Neural progenitor cell (in vitro differentiated cells): ENCODE data around the gene INTS1. TPM values are rescaled to one million over a fixed set of nuclear protein-coding genes. Genes with fewer than 3 reads are reported as not detected.

Experiments used
- DNase-seq: peaks from one replicate; pipeline ENCODE4 v3.0.0-alpha.2; 2016; ENCODE audit warnings: low spot score
- H2AFZ ChIP-seq: fragments of 200-600 bp; sonication (generic); replicated peaks from 2 replicates; pipeline ENCODE4 v1.6.1; 2016; ENCODE audit warnings: antibody characterized with exemption
- H3F3A ChIP-seq: fragments of 200-600 bp; sonication (generic); 2 replicates; pipeline ENCODE4 v1.6.1; 2016; ENCODE audit warnings: antibody characterized with exemption, low read depth
- H3K27ac ChIP-seq: fragments of 200-600 bp; sonication (generic); 2 replicates; pipeline ENCODE4 v1.5.1; 2016; ENCODE audit warnings: mild to moderate bottlenecking
- H3K27me3 ChIP-seq: fragments of 200-600 bp; sonication (generic); 2 replicates; pipeline ENCODE4 v1.6.1; 2016; ENCODE audit warnings: mild to moderate bottlenecking, moderate library complexity
- H3K36me3 ChIP-seq: fragments of 200-600 bp; sonication (generic); 2 replicates; pipeline ENCODE4 v1.5.1; 2016
- H3K4me1 ChIP-seq: fragments of 200-600 bp; sonication (generic); 2 replicates; pipeline ENCODE4 v1.6.1; 2016; ENCODE audit warnings: mixed run types
- H3K4me2 ChIP-seq: fragments of 200-600 bp; sonication (generic); 2 replicates; pipeline ENCODE4 v1.6.1; 2016
- H3K4me3 ChIP-seq: fragments of 200-600 bp; sonication (generic); 2 replicates; pipeline ENCODE4 v1.5.1; 2016
- H3K79me2 ChIP-seq: fragments of 200-600 bp; sonication (generic); 2 replicates; pipeline ENCODE4 v1.6.1; 2016; ENCODE audit warnings: low read depth
- H3K9ac ChIP-seq: fragments of 200-600 bp; sonication (generic); 2 replicates; pipeline ENCODE4 v1.6.1; 2016
- H3K9me3 ChIP-seq: fragments of 200-600 bp; sonication (generic); 2 replicates; pipeline ENCODE4 v1.5.1; 2016; ENCODE audit warnings: low read depth
- H4K20me1 ChIP-seq: fragments of 200-600 bp; sonication (generic); 2 replicates; pipeline ENCODE4 v1.6.1; 2016; ENCODE audit warnings: low read depth
- H3K27ac Mint-ChIP-seq: 3 replicates; pipeline ENCODE4 v1.8.0; 2021; ENCODE audit warnings: mixed read lengths
- H3K27me3 Mint-ChIP-seq: 2 replicates; pipeline ENCODE4 v1.8.0; 2022; ENCODE audit warnings: low read depth, mild to moderate bottlenecking, inconsistent platforms, moderate library complexity, mixed read lengths; ENCODE audit not compliant: insufficient read depth
- H3K36me3 Mint-ChIP-seq: 3 replicates; pipeline ENCODE4 v1.8.0; 2021; ENCODE audit warnings: mixed read lengths
- H3K4me1 Mint-ChIP-seq: 3 replicates; pipeline ENCODE4 v1.8.0; 2021; ENCODE audit warnings: mixed read lengths
- H3K4me3 Mint-ChIP-seq: 3 replicates; pipeline ENCODE4 v1.8.0; 2021; ENCODE audit warnings: mild to moderate bottlenecking, moderate library complexity, mixed read lengths
- H3K9me3 Mint-ChIP-seq: 3 replicates; pipeline ENCODE4 v1.8.0; 2020; ENCODE audit warnings: mixed read lengths
- CTCF ChIP-seq: fragments of 200-600 bp; sonication (generic); IDR thresholded peaks from 2 replicates; pipeline ENCODE4 v1.5.1; 2017; ENCODE audit warnings: antibody characterized with exemption, mild to moderate bottlenecking
- EZH2 ChIP-seq: fragments of 200-600 bp; sonication (generic); IDR thresholded peaks from 2 replicates; pipeline ENCODE4 v1.6.1; 2017; ENCODE audit warnings: antibody characterized with exemption, mild to moderate bottlenecking, moderate library complexity
- EZH2phosphoT487 ChIP-seq: fragments of 200-600 bp; sonication (generic); IDR thresholded peaks from 2 replicates; pipeline ENCODE4 v1.6.1; 2017; ENCODE audit warnings: antibody characterized with exemption
- total RNA-seq: library from RNA; depleted of rRNA; stranded (reverse); fragments of >200 nt; gene quantifications from 2 replicates; pipeline ENCODE4 v1.2.3, GENCODE V29; 2015; ENCODE audit warnings: low replicate concordance

INTS1 gene
- total RNA-seq, 1 donor from 2014 or later: 16.5 TPM

- H3K4me3 ChIP-seq: no peak overlapping the region
- no peak for DNase-seq
- Mint-ChIP-seq H3K4me1 (peaks cover 5% of the 10 kb centered on the region), H3K27ac (no peak overlapping the region), H3K27me3 (peaks cover 6% of the 10 kb centered on the region), H3K9me3 (no peaks in the 10 kb centered on the region), H3K36me3 (no peaks in the 10 kb centered on the region), H3K4me3 (no peak overlapping the region)
- no peak overlapping the region for H3K4me2 ChIP-seq
- H3K36me3 ChIP-seq: no peaks in the 10 kb centered on the region
- H3K79me2 ChIP-seq: no peaks in the 10 kb centered on the region
- no peak overlapping the region for H3K27ac ChIP-seq
- no peaks in the 10 kb centered on the region for H3F3A ChIP-seq
- no peaks in the 10 kb centered on the region for H3K4me1 ChIP-seq
- H4K20me1 ChIP-seq: no peaks in the 10 kb centered on the region
- no peaks in the 10 kb centered on the region for H3K9me3 ChIP-seq
- TF ChIP-seq EZH2phosphoT487 (no peak), CTCF (no peak), EZH2 (no peak)
- H3K9ac ChIP-seq: no peak overlapping the region
- H2AFZ ChIP-seq: no peak overlapping the region
- H3K27me3 ChIP-seq: no peaks in the 10 kb centered on the region
These were observed 43.0 kb upstream of the INTS1 start for GRCh38 chr7:1546909-1547776.

- H3K27me3 ChIP-seq: no peaks in the 10 kb centered on the region
- no peak overlapping the region for H3K4me3 ChIP-seq
- H3K9me3 Mint-ChIP-seq: no peaks in the 10 kb centered on the region
- no peaks in the 10 kb centered on the region for H3K9me3 ChIP-seq
- H3K27ac ChIP-seq: no peak overlapping the region
- no peaks in the 10 kb centered on the region for H3F3A ChIP-seq
- H3K4me3 Mint-ChIP-seq: no peak overlapping the region
- H3K4me1 Mint-ChIP-seq: peaks cover 5% of the 10 kb centered on the region
- no peaks in the 10 kb centered on the region for H3K36me3 ChIP-seq
- no peak overlapping the region for H3K27ac Mint-ChIP-seq
- peaks cover 7% of the 10 kb centered on the region for H3K27me3 Mint-ChIP-seq
- no peak for TF ChIP-seq EZH2phosphoT487
- no peak for TF ChIP-seq CTCF
- TF ChIP-seq EZH2: no peak
- no peaks in the 10 kb centered on the region for H3K4me1 ChIP-seq
- H3K79me2 ChIP-seq: no peaks in the 10 kb centered on the region
- H4K20me1 ChIP-seq: no peaks in the 10 kb centered on the region
- DNase-seq: no peak
- no peak overlapping the region for H3K4me2 ChIP-seq
- H3K36me3 Mint-ChIP-seq: no peaks in the 10 kb centered on the region
- H2AFZ ChIP-seq: no peak overlapping the region
- no peak overlapping the region for H3K9ac ChIP-seq
These were observed 42.2 kb upstream of the INTS1 start for GRCh38 chr7:1546274-1546908.

DNA sequence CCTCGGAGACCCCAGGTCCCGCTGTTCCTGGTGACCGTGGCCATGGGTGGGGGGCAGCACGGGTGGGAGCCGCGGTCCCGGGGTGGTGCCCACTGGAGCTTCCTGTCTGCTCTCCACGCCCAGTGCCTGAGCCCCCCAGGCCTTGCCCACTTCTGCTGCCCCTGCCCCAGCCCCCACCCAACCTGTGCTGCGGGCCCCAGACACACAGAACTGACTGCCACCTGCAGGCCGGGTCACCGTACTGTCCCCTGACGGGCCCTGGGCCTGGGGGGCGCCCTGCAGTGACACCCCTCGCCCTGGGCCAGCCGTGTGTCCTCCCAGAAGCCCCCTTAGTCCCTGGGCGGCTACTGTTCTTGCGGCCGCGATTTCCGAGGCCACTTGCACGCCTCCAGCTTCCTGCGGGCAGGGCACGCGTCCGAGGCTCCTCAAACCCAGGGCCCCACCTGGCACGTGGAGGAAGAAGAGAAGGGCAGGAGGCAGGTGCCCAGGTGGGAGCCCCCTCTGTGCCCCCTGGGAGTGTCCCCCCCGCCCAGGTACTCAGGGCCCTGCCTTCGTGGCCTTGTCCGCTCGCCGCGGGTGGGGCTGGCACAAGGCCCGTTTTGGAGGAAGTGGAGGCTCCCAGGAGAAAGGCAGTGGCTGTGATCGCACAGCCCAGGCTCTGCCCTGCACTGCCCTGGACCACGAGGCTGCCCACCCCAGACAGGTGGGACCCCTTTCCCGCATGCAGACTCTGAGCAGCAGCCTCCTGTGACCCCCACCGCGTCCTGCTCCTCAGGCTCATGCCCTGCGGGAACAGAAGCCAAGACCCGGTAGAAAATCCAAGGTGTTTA, 41.4 kb upstream of the INTS1 start:
- H3K4me3 ChIP-seq: no peak overlapping the region
- no peaks in the 10 kb centered on the region for H4K20me1 ChIP-seq
- TF ChIP-seq CTCF (no peak), EZH2 (no peak), EZH2phosphoT487 (no peak)
- H3K27me3 ChIP-seq: no peaks in the 10 kb centered on the region
- Mint-ChIP-seq H3K9me3 (no peaks in the 10 kb centered on the region), H3K36me3 (no peaks in the 10 kb centered on the region), H3K27ac (no peak overlapping the region), H3K4me3 (no peak overlapping the region), H3K27me3 (peaks cover 9% of the 10 kb centered on the region), H3K4me1 (peaks cover 5% of the 10 kb centered on the region)
- H3K4me1 ChIP-seq: no peaks in the 10 kb centered on the region
- no peak overlapping the region for H2AFZ ChIP-seq
- H3K4me2 ChIP-seq: no peak overlapping the region
- H3K9ac ChIP-seq: no peak overlapping the region
- no peaks in the 10 kb centered on the region for H3K9me3 ChIP-seq
- no peaks in the 10 kb centered on the region for H3K79me2 ChIP-seq
- no peak overlapping the region for H3K27ac ChIP-seq
- no peaks in the 10 kb centered on the region for H3K36me3 ChIP-seq
- no peak for DNase-seq
- no peaks in the 10 kb centered on the region for H3F3A ChIP-seq
